ENCODE data around the gene FLNC. TPM values are rescaled to one million over a fixed set of nuclear protein-coding genes. Genes with fewer than 3 reads are reported as not detected.

The FLNC gene
- total RNA-seq, 1 experiment from 2014 or later, result 0.42 TPM

GRCh38 chr7:128794020-128794419, 36.2 kb upstream of the FLNC start:
- no peak for TF ChIP-seq CTCF (IDR thresholded peaks at IDR 0.05; ENCODE audit: unreplicated experiment)
- Mint-ChIP-seq H3K4me3 (ENCODE audit: low read depth, unreplicated experiment) (no peak overlapping the region), H3K9me3 (ENCODE audit: low read depth, unreplicated experiment) (no peaks in the 10 kb centered on the region), H3K27me3 (ENCODE audit: unreplicated experiment) (peaks cover 61% of the 10 kb centered on the region), H3K36me3 (ENCODE audit: insufficient read depth, unreplicated experiment) (peaks cover 15% of the 10 kb centered on the region), H3K27ac (ENCODE audit: unreplicated experiment) (no peak overlapping the region), H3K4me1 (ENCODE audit: low read depth, unreplicated experiment) (no peaks in the 10 kb centered on the region)
- BruUV-seq (replicated peaks), result no TSS peak
- CTCF ChIA-PET, result no interaction called here
- DNase-seq, result peak; percentile 42
- intact Hi-C loops (cut with micrococcal nuclease; ENCODE audit: unreplicated experiment), result loop anchor here (5.0 kb wide), 1 partner anchor 88 kb away; no protein-coding TSS in a partner anchor

GRCh38 chr7:128794436-128794835, 35.8 kb upstream of the FLNC start:
- DNase-seq, result no peak
- BruUV-seq (replicated peaks), result no TSS peak
- intact Hi-C loops (cut with micrococcal nuclease; ENCODE audit: unreplicated experiment), result loop anchor here (5.0 kb wide), 1 partner anchor 88 kb away; no protein-coding TSS in a partner anchor
- no peak for TF ChIP-seq CTCF (IDR thresholded peaks at IDR 0.05; ENCODE audit: unreplicated experiment)
- no peaks in the 10 kb centered on the region for H3K9me3 Mint-ChIP-seq (ENCODE audit: low read depth, unreplicated experiment)
- no peak overlapping the region for H3K4me3 Mint-ChIP-seq (ENCODE audit: low read depth, unreplicated experiment)
- H3K27ac Mint-ChIP-seq (ENCODE audit: unreplicated experiment), result no peak overlapping the region
- H3K4me1 Mint-ChIP-seq (ENCODE audit: low read depth, unreplicated experiment), result no peaks in the 10 kb centered on the region
- peaks cover 56% of the 10 kb centered on the region for H3K27me3 Mint-ChIP-seq (ENCODE audit: unreplicated experiment)
- CTCF ChIA-PET, result interaction anchor here (1.4 kb wide), 1 partner anchor 369 kb away, joined by 4 read pairs; no protein-coding TSS in a partner anchor
- peaks cover 15% of the 10 kb centered on the region for H3K36me3 Mint-ChIP-seq (ENCODE audit: insufficient read depth, unreplicated experiment)

GRCh38 chr7:128795129-128795528, 35.1 kb upstream of the FLNC start:
- Mint-ChIP-seq H3K36me3 (ENCODE audit: insufficient read depth, unreplicated experiment) (peaks cover 15% of the 10 kb centered on the region), H3K27ac (ENCODE audit: unreplicated experiment) (no peak overlapping the region), H3K9me3 (ENCODE audit: low read depth, unreplicated experiment) (no peaks in the 10 kb centered on the region), H3K4me1 (ENCODE audit: low read depth, unreplicated experiment) (no peaks in the 10 kb centered on the region), H3K27me3 (ENCODE audit: unreplicated experiment) (peaks cover 49% of the 10 kb centered on the region), H3K4me3 (ENCODE audit: low read depth, unreplicated experiment) (no peak overlapping the region)
- CTCF ChIA-PET, result interaction anchor here (1.4 kb wide), 1 partner anchor 369 kb away, joined by 4 read pairs; no protein-coding TSS in a partner anchor
- intact Hi-C loops (cut with micrococcal nuclease; ENCODE audit: unreplicated experiment), result no loop called here
- DNase-seq, result no peak
- no peak for TF ChIP-seq CTCF (IDR thresholded peaks at IDR 0.05; ENCODE audit: unreplicated experiment)
- no TSS peak for BruUV-seq (replicated peaks)

- no peak for DNase-seq
- H3K27me3 Mint-ChIP-seq (ENCODE audit: unreplicated experiment), result peaks cover 55% of the 10 kb centered on the region
- TF ChIP-seq CTCF (IDR thresholded peaks at IDR 0.05; ENCODE audit: unreplicated experiment), result no peak
- no peaks in the 10 kb centered on the region for H3K4me1 Mint-ChIP-seq (ENCODE audit: low read depth, unreplicated experiment)
- H3K27ac Mint-ChIP-seq (ENCODE audit: unreplicated experiment), result no peak overlapping the region
- H3K36me3 Mint-ChIP-seq (ENCODE audit: insufficient read depth, unreplicated experiment), result peaks cover 8% of the 10 kb centered on the region
- no peak overlapping the region for H3K4me3 Mint-ChIP-seq (ENCODE audit: low read depth, unreplicated experiment)
- CTCF ChIA-PET, result interaction anchor here (1.0 kb wide), 1 partner anchor 9 kb away, joined by 3 read pairs; no protein-coding TSS in a partner anchor
- BruUV-seq (replicated peaks), result no TSS peak
- intact Hi-C loops (cut with micrococcal nuclease; ENCODE audit: unreplicated experiment), result no loop called here
- H3K9me3 Mint-ChIP-seq (ENCODE audit: low read depth, unreplicated experiment), result no peaks in the 10 kb centered on the region
Observed at GRCh38 chr7:128796327-128796726, 33.9 kb upstream of the FLNC start.
